ENCODE measurements around the gene SMC3.

- TF ChIP-seq, protein P1, sequence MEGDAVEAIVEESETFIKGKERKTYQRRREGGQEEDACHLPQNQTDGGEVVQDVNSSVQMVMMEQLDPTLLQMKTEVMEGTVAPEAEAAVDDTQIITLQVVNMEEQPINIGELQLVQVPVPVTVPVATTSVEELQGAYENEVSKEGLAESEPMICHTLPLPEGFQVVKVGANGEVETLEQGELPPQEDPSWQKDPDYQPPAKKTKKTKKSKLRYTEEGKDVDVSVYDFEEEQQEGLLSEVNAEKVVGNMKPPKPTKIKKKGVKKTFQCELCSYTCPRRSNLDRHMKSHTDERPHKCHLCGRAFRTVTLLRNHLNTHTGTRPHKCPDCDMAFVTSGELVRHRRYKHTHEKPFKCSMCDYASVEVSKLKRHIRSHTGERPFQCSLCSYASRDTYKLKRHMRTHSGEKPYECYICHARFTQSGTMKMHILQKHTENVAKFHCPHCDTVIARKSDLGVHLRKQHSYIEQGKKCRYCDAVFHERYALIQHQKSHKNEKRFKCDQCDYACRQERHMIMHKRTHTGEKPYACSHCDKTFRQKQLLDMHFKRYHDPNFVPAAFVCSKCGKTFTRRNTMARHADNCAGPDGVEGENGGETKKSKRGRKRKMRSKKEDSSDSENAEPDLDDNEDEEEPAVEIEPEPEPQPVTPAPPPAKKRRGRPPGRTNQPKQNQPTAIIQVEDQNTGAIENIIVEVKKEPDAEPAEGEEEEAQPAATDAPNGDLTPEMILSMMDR (IDR thresholded peaks at IDR 0.05), result no peak
- TF ChIP-seq POLR2A (IDR thresholded peaks at IDR 0.05), result no peak
- no peak for TF ChIP-seq POLR2AphosphoS5 (IDR thresholded peaks at IDR 0.05)
- no peak for TF ChIP-seq EP300 (IDR thresholded peaks at IDR 0.05)
Measured at GRCh38 chr10:110641256-110641655, 73.8 kb downstream of the SMC3 start.
